Gastrocnemius medialis (tissue), 4 donors: ENCODE data around the gene A4GNT.

ENCODE experiments used
- POLR2A ChIP-seq, 2 donors: fragments of 450-650 bp; IDR thresholded peaks; one replicate each; pipeline ENCODE4 v1.6.1; 2017; ENCODE audit warnings: antibody characterized with exemption in 2 of 2, mild to moderate bottlenecking in 2 of 2, moderate library complexity in 2 of 2
- TF ChIP-seq, protein P1 (sequence below), 5 experiments: fragments of 450-650 bp in 3 of 5; fragments of 200-600 bp in 2 of 5; sonication (generic) in 2 of 5; IDR thresholded peaks in 4 of 5; conservative IDR thresholded peaks in 1 of 5; 1 replicate in 4 of 5; 2 replicates in 1 of 5; pipeline ENCODE4 v1.5.1; 2016 to 2019; ENCODE audit warnings: antibody characterized with exemption in 5 of 5, mild to moderate bottlenecking in 3 of 5, moderate library complexity in 3 of 5

- TF ChIP-seq, protein P1, sequence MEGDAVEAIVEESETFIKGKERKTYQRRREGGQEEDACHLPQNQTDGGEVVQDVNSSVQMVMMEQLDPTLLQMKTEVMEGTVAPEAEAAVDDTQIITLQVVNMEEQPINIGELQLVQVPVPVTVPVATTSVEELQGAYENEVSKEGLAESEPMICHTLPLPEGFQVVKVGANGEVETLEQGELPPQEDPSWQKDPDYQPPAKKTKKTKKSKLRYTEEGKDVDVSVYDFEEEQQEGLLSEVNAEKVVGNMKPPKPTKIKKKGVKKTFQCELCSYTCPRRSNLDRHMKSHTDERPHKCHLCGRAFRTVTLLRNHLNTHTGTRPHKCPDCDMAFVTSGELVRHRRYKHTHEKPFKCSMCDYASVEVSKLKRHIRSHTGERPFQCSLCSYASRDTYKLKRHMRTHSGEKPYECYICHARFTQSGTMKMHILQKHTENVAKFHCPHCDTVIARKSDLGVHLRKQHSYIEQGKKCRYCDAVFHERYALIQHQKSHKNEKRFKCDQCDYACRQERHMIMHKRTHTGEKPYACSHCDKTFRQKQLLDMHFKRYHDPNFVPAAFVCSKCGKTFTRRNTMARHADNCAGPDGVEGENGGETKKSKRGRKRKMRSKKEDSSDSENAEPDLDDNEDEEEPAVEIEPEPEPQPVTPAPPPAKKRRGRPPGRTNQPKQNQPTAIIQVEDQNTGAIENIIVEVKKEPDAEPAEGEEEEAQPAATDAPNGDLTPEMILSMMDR (IDR thresholded peaks at IDR 0.05 in 4 of 5, conservative IDR thresholded peaks at IDR 0.05 in 1 of 5), result no peak
- no peak for TF ChIP-seq POLR2A (IDR thresholded peaks at IDR 0.05)
These were observed 6.5 kb downstream of the A4GNT start for GRCh38 chr3:138125548-138126221.
